Progenitor cell of endocrine pancreas (in vitro differentiated cells): ENCODE measurements around the gene SCRN1. TPM values are rescaled to one million over a fixed set of nuclear protein-coding genes. Genes with fewer than 3 reads are reported as not detected.

ENCODE experiments used
- DNase-seq: peaks from one replicate; pipeline ENCODE4 v3.0.0; 2021; ENCODE audit warnings: low spot score; ENCODE audit not compliant: unreplicated experiment
- H3K27ac Mint-ChIP-seq: 2 replicates; pipeline ENCODE4 v1.8.0; 2021; ENCODE audit warnings: mild to moderate bottlenecking, moderate library complexity, mixed read lengths
- H3K27me3 Mint-ChIP-seq: 2 replicates; pipeline ENCODE4 v1.8.0; 2021; ENCODE audit warnings: mixed read lengths
- H3K36me3 Mint-ChIP-seq: 2 replicates; pipeline ENCODE4 v1.8.0; 2022; ENCODE audit warnings: mixed read lengths; ENCODE audit not compliant: insufficient read depth
- H3K4me1 Mint-ChIP-seq: 2 replicates; pipeline ENCODE4 v1.8.0; 2021; ENCODE audit warnings: low read depth, mixed read lengths
- H3K4me3 Mint-ChIP-seq: 2 replicates; pipeline ENCODE4 v1.8.0; 2021; ENCODE audit warnings: low read depth, mild to moderate bottlenecking, moderate library complexity, mixed read lengths
- H3K9me3 Mint-ChIP-seq: 2 replicates; pipeline ENCODE4 v1.8.0; 2021; ENCODE audit warnings: low read depth, mixed read lengths
- total RNA-seq: library from RNA; stranded (reverse); gene quantifications from 2 replicates; pipeline ENCODE4 v1.2.1, GENCODE V29; 2021
- TF ChIP-seq, protein P1 (sequence below): fragments of 200-600 bp; sonication (generic); IDR thresholded peaks from one replicate; pipeline ENCODE4 v1.5.0; 2021; ENCODE audit warnings: antibody characterized with exemption, mild to moderate bottlenecking; ENCODE audit not compliant: unreplicated experiment

The SCRN1 gene
- total RNA-seq, 1 donor from 2014 or later = 53.4 TPM

DNA sequence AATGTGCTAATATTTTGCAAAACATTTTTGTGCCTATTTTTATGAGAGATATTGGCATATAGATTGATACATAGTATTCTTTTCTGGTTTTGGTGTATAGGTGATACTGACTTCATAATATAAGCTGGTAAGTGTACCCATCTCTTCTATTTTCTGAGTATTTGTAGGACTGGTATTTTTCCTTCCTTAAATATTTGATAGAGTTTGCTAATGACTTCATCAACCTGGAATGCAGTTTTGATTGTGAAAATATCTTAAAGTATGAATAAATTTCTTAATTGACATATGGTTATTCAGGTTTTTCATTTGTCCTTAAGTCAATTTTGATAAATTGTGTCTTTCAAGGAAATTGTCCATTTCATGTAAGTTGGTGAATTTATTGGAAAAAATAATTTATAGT is 6.1 kb upstream of the SCRN1 start:
- Mint-ChIP-seq H3K27me3 (no peaks in the 10 kb centered on the region), H3K27ac (no peak overlapping the region), H3K4me3 (no peak overlapping the region), H3K9me3 (peaks cover 19% of the 10 kb centered on the region), H3K36me3 (no peaks in the 10 kb centered on the region), H3K4me1 (no peaks in the 10 kb centered on the region)
- no peak for DNase-seq
- TF ChIP-seq, protein P1, sequence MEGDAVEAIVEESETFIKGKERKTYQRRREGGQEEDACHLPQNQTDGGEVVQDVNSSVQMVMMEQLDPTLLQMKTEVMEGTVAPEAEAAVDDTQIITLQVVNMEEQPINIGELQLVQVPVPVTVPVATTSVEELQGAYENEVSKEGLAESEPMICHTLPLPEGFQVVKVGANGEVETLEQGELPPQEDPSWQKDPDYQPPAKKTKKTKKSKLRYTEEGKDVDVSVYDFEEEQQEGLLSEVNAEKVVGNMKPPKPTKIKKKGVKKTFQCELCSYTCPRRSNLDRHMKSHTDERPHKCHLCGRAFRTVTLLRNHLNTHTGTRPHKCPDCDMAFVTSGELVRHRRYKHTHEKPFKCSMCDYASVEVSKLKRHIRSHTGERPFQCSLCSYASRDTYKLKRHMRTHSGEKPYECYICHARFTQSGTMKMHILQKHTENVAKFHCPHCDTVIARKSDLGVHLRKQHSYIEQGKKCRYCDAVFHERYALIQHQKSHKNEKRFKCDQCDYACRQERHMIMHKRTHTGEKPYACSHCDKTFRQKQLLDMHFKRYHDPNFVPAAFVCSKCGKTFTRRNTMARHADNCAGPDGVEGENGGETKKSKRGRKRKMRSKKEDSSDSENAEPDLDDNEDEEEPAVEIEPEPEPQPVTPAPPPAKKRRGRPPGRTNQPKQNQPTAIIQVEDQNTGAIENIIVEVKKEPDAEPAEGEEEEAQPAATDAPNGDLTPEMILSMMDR = no peak

DNA sequence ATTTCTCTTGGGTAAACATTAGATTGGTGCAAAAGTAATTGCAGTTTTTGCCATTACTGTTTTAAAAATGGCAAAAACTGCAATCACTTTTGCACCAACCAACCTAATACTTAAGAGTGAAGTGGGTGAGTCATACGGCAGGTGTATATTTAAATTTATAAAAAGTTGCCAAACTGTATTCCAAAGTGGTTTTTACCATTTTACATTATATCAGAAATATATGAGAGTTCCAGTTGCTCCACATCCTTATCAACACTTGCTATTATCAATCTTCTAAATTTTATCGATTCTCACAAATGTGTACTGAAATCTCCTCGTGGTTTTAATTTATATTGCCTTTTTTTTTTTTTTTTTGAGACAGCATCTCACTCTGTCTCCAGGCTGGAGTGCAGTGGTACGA is 3.5 kb upstream of the SCRN1 start:
- H3K27me3 Mint-ChIP-seq = no peaks in the 10 kb centered on the region
- no peak for DNase-seq
- H3K4me3 Mint-ChIP-seq = no peak overlapping the region
- no peaks in the 10 kb centered on the region for H3K36me3 Mint-ChIP-seq
- H3K4me1 Mint-ChIP-seq = peaks cover 4% of the 10 kb centered on the region
- H3K9me3 Mint-ChIP-seq = peaks cover 19% of the 10 kb centered on the region
- no peak overlapping the region for H3K27ac Mint-ChIP-seq
- TF ChIP-seq, protein P1 = no peak

DNA sequence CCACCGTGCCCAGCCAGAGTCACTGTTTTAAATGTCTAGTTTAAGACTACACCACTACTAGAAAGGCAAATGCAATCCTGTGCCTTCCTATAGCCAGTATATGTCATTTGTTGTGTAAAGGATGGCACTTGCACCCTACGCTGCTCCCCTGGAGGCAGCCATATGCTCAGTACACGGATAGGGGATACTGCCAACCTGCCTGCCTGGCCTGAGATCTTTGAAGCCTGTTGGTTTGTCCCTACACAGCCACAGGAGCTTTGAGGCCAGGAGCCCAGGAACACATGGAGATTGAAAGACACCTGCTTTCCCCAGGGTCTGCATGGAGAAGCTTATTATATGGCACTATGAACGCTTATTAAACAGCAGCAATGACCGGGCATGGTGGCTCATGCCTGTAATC is 2.3 kb upstream of the SCRN1 start:
- TF ChIP-seq, protein P1 = no peak
- Mint-ChIP-seq H3K27me3 (no peaks in the 10 kb centered on the region), H3K4me3 (no peak overlapping the region), H3K27ac (no peak overlapping the region), H3K9me3 (peaks cover 15% of the 10 kb centered on the region), H3K4me1 (peaks cover 12% of the 10 kb centered on the region), H3K36me3 (peaks cover 2% of the 10 kb centered on the region)
- no peak for DNase-seq

GRCh38 chr7:29990931-29991330 is 1.3 kb upstream of the SCRN1 start:
- Mint-ChIP-seq H3K27me3 (no peaks in the 10 kb centered on the region), H3K9me3 (peaks cover 10% of the 10 kb centered on the region), H3K4me3 (peak overlapping the region; percentile 56), H3K4me1 (peaks cover 12% of the 10 kb centered on the region), H3K27ac (peak overlapping the region; percentile 22), H3K36me3 (peaks cover 2% of the 10 kb centered on the region)
- TF ChIP-seq, protein P1 = no peak
- DNase-seq = no peak

DNA sequence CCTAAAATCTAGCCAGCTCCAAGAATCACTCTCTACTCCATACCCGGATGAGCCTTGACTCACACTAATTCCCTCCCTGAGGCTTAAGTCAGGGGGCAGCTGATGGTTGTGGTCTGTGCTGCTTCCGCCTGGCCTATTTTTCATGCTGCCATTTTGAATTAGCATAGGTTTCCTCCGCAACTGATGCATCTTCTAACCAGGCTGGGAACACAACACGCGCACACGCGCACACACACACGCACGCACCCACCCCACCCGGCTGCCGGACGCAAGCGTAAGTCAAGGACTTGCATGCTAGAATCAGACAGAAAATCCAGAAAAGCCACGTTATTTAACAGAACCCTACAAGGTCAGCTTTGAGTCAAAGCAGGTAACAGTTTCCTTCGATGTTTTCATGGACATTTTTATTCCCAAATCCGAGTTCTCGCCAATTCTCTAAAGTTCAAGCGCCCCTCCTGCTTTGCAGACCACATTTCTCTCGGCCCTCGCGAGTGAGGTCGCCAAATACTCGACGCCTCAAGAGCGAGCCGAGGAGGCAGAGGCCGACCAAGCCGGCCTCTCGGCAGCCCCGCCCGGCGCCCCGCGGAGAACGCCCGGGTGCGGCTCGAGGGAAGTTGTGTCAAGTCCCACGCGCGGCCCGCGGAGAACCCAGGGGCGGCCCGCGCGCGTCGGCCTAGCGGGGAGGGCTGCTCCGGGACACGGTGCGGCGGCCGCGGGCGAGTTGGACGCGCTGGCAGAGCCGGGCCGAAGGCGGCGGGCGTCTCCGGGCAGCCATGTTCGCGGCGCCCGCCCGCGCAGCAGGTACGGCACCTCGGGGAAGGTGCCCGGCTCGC is 961 bp downstream of the SCRN1 start:
- DNase-seq = peak; percentile 19
- H3K36me3 Mint-ChIP-seq = peaks cover 6% of the 10 kb centered on the region

More for the DNA sequence above, 961 bp downstream of the SCRN1 start:
- Mint-ChIP-seq H3K27ac (peak overlapping the region; percentile 93), H3K9me3 (peaks cover 3% of the 10 kb centered on the region), H3K4me1 (peaks cover 12% of the 10 kb centered on the region), H3K27me3 (no peaks in the 10 kb centered on the region), H3K4me3 (peak overlapping the region; percentile 77)
- TF ChIP-seq, protein P1 = no peak
